ENCODE data around the gene HOXB13. TPM values are rescaled to one million over a fixed set of nuclear protein-coding genes. Genes with fewer than 3 reads are reported as not detected.

HOXB13 gene
- total and polyA plus RNA-seq, 8 donors = 0.06 TPM; not detected in 7

DNA sequence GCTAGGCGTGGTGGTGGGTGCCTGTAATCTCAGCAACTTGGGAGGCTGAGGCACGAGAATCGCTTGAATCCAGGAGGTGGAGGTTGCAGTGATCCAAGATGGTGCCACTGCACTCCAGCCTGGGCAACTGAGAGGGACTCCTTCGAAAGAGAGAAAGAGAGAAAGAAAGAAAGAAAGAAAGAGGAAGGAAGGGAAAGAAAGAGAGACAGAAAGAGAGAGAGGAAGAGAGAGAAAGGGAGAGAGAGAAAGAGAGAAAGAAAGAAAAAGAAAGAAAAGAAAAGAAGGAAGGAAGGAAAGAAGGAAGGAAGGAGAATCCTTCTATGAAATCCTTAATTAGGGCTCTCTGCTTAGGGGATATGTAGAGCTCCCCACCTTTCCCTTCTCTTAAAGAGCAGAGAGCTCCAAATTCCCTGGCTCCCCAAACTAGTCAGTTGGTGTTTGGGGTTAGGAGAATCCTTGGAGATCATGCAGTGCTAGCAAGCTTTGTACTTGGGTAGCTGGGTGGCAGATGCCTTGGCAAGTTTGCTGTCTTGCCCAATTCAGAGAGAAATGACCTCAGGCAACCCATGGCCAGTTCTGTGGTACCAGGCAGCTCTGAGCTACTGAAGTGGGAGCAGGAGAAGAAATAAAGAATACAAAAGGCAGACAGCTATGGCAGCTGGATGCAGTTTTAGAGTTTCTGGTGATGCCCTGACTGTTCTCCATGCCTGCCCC lies 8.9 kb upstream of the HOXB13 start:
- Histone ChIP-seq H3K4me1 (no peaks in the 10 kb centered on the region), H3K36me3 (no peaks in the 10 kb centered on the region), H3K27me3 (peaks cover 6 to 65% (median 22%) of the 10 kb centered on the region in 4 donors), H3K4me3 (no peak overlapping the region), H3K27ac (no peak overlapping the region), H3K9me3 (no peaks in the 10 kb centered on the region)
- no peak for DNase-seq
- ATAC-seq = no peak
- FAIRE-seq = no peak
- intact Hi-C loops (cut with DNase I) = no loop called here
- WGBS, 2 donors = 45 to 61% methylated on average over 4 of the region's 4 CpGs
- TF ChIP-seq, protein P1, sequence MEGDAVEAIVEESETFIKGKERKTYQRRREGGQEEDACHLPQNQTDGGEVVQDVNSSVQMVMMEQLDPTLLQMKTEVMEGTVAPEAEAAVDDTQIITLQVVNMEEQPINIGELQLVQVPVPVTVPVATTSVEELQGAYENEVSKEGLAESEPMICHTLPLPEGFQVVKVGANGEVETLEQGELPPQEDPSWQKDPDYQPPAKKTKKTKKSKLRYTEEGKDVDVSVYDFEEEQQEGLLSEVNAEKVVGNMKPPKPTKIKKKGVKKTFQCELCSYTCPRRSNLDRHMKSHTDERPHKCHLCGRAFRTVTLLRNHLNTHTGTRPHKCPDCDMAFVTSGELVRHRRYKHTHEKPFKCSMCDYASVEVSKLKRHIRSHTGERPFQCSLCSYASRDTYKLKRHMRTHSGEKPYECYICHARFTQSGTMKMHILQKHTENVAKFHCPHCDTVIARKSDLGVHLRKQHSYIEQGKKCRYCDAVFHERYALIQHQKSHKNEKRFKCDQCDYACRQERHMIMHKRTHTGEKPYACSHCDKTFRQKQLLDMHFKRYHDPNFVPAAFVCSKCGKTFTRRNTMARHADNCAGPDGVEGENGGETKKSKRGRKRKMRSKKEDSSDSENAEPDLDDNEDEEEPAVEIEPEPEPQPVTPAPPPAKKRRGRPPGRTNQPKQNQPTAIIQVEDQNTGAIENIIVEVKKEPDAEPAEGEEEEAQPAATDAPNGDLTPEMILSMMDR (IDR thresholded peaks at IDR 0.05) = no peak

DNA sequence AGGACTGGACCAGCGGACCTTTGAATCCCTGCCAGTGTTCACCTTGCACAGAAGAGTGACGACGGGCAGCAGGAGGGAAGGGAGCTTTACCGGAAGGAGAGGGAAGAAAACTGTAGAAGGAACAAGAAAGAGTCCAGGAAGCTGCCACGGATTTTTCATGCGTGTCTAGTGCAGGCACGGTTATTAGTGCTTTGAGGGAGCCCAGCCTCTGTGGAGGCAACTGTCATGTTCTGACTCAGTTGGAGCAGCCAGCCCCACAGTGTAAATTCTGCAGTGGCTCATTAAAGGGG lies 6.5 kb upstream of the HOXB13 start:
- H3K4me3 ChIP-seq = no peak overlapping the region
- 6 to 7% methylated on average over 7 of the region's 7 CpGs for WGBS, 2 donors
- peaks cover 5 to 59% (median 17%) of the 10 kb centered on the region in 4 donors for H3K27me3 ChIP-seq
- H3K27ac ChIP-seq = no peak overlapping the region
- H3K4me1 ChIP-seq = no peaks in the 10 kb centered on the region
- no peak for ATAC-seq
- no peaks in the 10 kb centered on the region for H3K36me3 ChIP-seq
- TF ChIP-seq, protein P1 (IDR thresholded peaks at IDR 0.05) = no peak
- no peak for FAIRE-seq
- no peaks in the 10 kb centered on the region for H3K9me3 ChIP-seq
- no peak for DNase-seq
- intact Hi-C loops (cut with DNase I) = no loop called here

DNA sequence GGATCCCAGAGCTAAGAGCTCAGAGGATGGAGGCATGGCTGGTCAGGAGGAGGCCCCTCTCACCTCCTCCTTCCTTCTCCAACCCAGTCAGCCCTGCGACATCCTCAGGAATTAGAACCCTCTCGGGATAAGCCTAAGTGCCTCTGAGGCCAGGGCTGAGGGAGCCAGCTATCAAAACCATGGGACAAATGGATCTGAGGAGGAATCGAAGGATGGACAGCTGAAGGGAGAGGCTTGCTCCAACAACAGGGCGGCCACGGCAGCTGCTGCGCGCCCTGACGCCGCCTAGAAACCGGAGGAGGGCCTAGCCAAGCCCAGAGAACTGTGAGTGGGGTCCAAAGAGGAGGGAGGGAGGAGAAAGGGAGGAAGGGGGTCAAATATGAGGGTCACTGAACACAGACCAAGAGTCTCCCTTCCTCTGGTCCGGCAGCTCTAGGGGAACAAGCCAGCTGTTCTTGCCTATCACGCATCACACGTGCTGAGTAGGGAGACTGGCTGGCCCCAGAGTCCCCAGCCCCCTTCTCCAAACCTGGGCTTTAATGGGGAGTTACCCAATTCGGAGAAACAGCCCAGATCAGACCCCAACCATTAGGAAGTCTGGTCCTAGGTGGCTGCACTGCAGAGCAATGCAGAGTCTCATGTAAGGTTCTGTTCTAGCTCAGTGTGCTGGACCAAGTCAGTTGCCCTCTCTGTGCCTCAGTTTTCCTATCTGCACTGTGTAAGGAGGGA lies 5.9 kb upstream of the HOXB13 start:
- Histone ChIP-seq H3K9me3 (no peaks in the 10 kb centered on the region), H3K36me3 (no peaks in the 10 kb centered on the region), H3K27me3 (peaks cover 6 to 59% (median 17%) of the 10 kb centered on the region in 4 donors), H3K4me1 (no peaks in the 10 kb centered on the region), H3K27ac (no peak overlapping the region), H3K4me3 (no peak overlapping the region)
- TF ChIP-seq, protein P1 (IDR thresholded peaks at IDR 0.05) = no peak
- DNase-seq = no peak
- WGBS, 2 donors = 6 to 7% methylated on average over 14 of the region's 14 CpGs
- intact Hi-C loops (cut with DNase I) = no loop called here
- no peak for ATAC-seq
- no peak for FAIRE-seq

DNA sequence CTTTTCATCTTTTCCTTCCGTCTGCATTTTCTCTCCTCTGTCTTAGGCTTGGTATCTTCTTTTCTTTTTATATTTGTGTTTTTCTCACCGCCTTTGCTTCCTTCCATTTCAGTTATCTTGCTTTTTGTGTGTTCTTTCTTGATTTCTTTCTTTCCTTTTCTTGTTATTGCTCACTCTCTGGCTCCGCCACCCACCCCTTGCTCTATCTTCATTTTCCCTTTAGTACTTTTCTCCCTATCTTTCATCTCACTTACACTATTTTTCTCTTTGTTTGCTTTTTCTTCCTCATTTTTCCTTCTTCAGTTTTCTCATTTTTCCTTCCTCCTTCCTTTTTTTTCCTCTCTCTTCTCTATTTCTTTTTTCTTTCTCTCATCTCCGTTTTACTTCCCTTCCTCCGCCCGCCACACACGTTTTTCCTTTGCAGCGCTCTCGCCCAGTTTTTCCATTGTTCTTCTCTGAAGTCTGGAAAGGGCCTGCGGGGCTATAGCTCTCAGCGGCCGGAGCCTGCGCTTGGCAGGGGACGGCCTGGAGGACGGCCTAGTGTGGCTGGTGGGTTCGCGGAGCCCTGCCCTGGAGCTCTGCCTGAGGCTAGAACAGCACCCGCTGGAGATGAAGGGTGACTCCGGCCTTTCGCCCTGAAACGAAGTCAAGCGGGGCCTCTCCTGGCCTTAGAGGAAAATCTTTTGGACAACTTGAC lies 5.2 kb upstream of the HOXB13 start:
- peaks cover 4 to 57% (median 14%) of the 10 kb centered on the region in 4 donors for H3K27me3 ChIP-seq
- intact Hi-C loops (cut with DNase I) = no loop called here
- no peak overlapping the region for H3K27ac ChIP-seq
- WGBS, 2 donors = 13 to 14% methylated on average over 22 of the region's 22 CpGs
- ATAC-seq = no peak
- no peak overlapping the region for H3K4me3 ChIP-seq
- no peaks in the 10 kb centered on the region for H3K9me3 ChIP-seq
- TF ChIP-seq, protein P1 (IDR thresholded peaks at IDR 0.05) = no peak
- no peak for FAIRE-seq
- no peak for DNase-seq
- H3K4me1 ChIP-seq = no peaks in the 10 kb centered on the region
- H3K36me3 ChIP-seq = no peaks in the 10 kb centered on the region

Measured in pancreas (tissue), 10 donors.